Left ventricle myocardium inferior (tissue), 1 donor: ENCODE results near the gene TSHR. TPM values are rescaled to one million over a fixed set of nuclear protein-coding genes. Genes with fewer than 3 reads are reported as not detected.

ENCODE experiments used
- DNase-seq: peaks from one replicate; pipeline ENCODE4 v3.0.0-alpha.2; 2020
- H3K27ac ChIP-seq: fragments of 200-600 bp; replicated peaks from 2 replicates; pipeline ENCODE4 v1.8.0; 2021
- H3K27me3 ChIP-seq: fragments of 200-600 bp; 2 replicates; pipeline ENCODE4 v1.8.0; 2021; ENCODE audit warnings: low read depth
- H3K36me3 ChIP-seq: fragments of 200-600 bp; 2 replicates; pipeline ENCODE4 v1.8.0; 2021
- H3K4me1 ChIP-seq: fragments of 200-600 bp; 2 replicates; pipeline ENCODE4 v1.8.0; 2021
- H3K4me3 ChIP-seq: fragments of 200-600 bp; 2 replicates; pipeline ENCODE4 v1.8.0; 2021; ENCODE audit warnings: mild to moderate bottlenecking, moderate library complexity
- H3K9me3 ChIP-seq: fragments of 200-600 bp; replicated peaks from 2 replicates; pipeline ENCODE4 v1.8.0; 2021
- CTCF ChIP-seq: fragments of 200-600 bp; IDR thresholded peaks from 2 replicates; pipeline ENCODE4 v1.8.0; 2021; ENCODE audit warnings: antibody characterized with exemption, mild to moderate bottlenecking, borderline replicate concordance
- intact Hi-C: fragments of 100-400 bp; cut with micrococcal nuclease; formaldehyde crosslinking; loops from one replicate; pipeline ENCODE4 v1.11.0; 2022
- total RNA-seq: library from RNA; stranded (reverse); fragmentation: NEBNext Ultra II Directional; extraction: Animal tissue kit (Norgen Biotek cat#: 25700); gene quantifications from one replicate; pipeline ENCODE4 v1.2.1, GENCODE V29; 2021
- donor health status: DM: no; HTN: yes; CAD: no; lungs with severe emphysema.

Gene TSHR
- total RNA-seq, 1 donor from 2014 or later = not detected

- no peaks in the 10 kb centered on the region for H3K36me3 ChIP-seq
- H3K27ac ChIP-seq = no peak overlapping the region
- TF ChIP-seq CTCF = no peak
- no peaks in the 10 kb centered on the region for H3K27me3 ChIP-seq
- no peak for DNase-seq
- no peak overlapping the region for H3K4me3 ChIP-seq
- no peaks in the 10 kb centered on the region for H3K9me3 ChIP-seq
- H3K4me1 ChIP-seq = no peaks in the 10 kb centered on the region
- intact Hi-C loops = no loop called here
These were observed 189.6 kb downstream of the TSHR start for GRCh38 chr14:81144824-81145603.

- Histone ChIP-seq H3K27ac (no peak overlapping the region), H3K4me3 (no peak overlapping the region), H3K4me1 (no peaks in the 10 kb centered on the region), H3K27me3 (no peaks in the 10 kb centered on the region), H3K36me3 (no peaks in the 10 kb centered on the region), H3K9me3 (no peaks in the 10 kb centered on the region)
- no peak for DNase-seq
- no peak for TF ChIP-seq CTCF
- intact Hi-C loops = no loop called here
These were observed 191.9 kb downstream of the TSHR start for GRCh38 chr14:81147140-81147897.

GRCh38 chr14:81148635-81149034, 193.2 kb downstream of the TSHR start:
- Histone ChIP-seq H3K4me3 (no peak overlapping the region), H3K27ac (no peak overlapping the region), H3K9me3 (no peaks in the 10 kb centered on the region), H3K36me3 (no peaks in the 10 kb centered on the region), H3K4me1 (no peaks in the 10 kb centered on the region), H3K27me3 (no peaks in the 10 kb centered on the region)
- no peak for DNase-seq
- intact Hi-C loops = no loop called here
- TF ChIP-seq CTCF = no peak

GRCh38 chr14:81153187-81153586, 197.8 kb downstream of the TSHR start:
- Histone ChIP-seq H3K9me3 (no peaks in the 10 kb centered on the region), H3K27me3 (no peaks in the 10 kb centered on the region), H3K4me1 (no peaks in the 10 kb centered on the region), H3K4me3 (no peak overlapping the region), H3K36me3 (no peaks in the 10 kb centered on the region), H3K27ac (no peak overlapping the region)
- no peak for DNase-seq
- intact Hi-C loops = no loop called here
- TF ChIP-seq CTCF = no peak

- no peaks in the 10 kb centered on the region for H3K27me3 ChIP-seq
- no peak overlapping the region for H3K27ac ChIP-seq
- no peak overlapping the region for H3K4me3 ChIP-seq
- H3K4me1 ChIP-seq = no peaks in the 10 kb centered on the region
- intact Hi-C loops = no loop called here
- TF ChIP-seq CTCF = no peak
- no peaks in the 10 kb centered on the region for H3K36me3 ChIP-seq
- no peaks in the 10 kb centered on the region for H3K9me3 ChIP-seq
- no peak for DNase-seq
These were observed 202.0 kb downstream of the TSHR start for GRCh38 chr14:81157431-81157830.
